PFSK-1 (cell line): ENCODE results near the gene NHLRC2.

ENCODE experiments used
- FOXP2 ChIP-seq: optimal IDR thresholded peaks from 2 replicates; pipeline ENCODE3; 2011; ENCODE audit warnings: borderline replicate concordance, control low read depth, inconsistent platforms; ENCODE audit not compliant: insufficient read depth; ENCODE audit errors: extremely low read length, extremely low read depth
- POLR2AphosphoS5 ChIP-seq: IDR thresholded peaks from 2 replicates; pipeline ENCODE4 v1.6.1; 2012; ENCODE audit warnings: low read depth, mild to moderate bottlenecking, control low read depth, low read length, moderate library complexity
- SIN3A ChIP-seq: IDR thresholded peaks from 2 replicates; pipeline ENCODE4 v1.6.1; 2012; ENCODE audit warnings: mild to moderate bottlenecking, low read length, moderate library complexity, borderline replicate concordance; ENCODE audit not compliant: insufficient read depth
- TAF1 ChIP-seq: IDR thresholded peaks from 2 replicates; pipeline ENCODE4 v1.6.1; 2012; ENCODE audit warnings: low read length, control low read depth, borderline replicate concordance; ENCODE audit not compliant: insufficient read depth
- TF ChIP-seq, protein P1 (sequence below), 2 experiments: IDR thresholded peaks; 2 replicates each; pipeline versions ENCODE4 v1.6.1 to v1.8.0; 2011 to 2012; ENCODE audit warnings: low read depth in 2 of 2, low read length in 2 of 2, control low read depth in 1 of 2, inconsistent platforms in 1 of 2, mild to moderate bottlenecking in 1 of 2, moderate library complexity in 1 of 2; ENCODE audit not compliant: insufficient read depth in 1 of 2

The NHLRC2 gene

GRCh38 chr10:113912582-113912981 lies 58.1 kb downstream of the NHLRC2 start:
- TF ChIP-seq SIN3A (no peak), FOXP2 (no peak), TAF1 (no peak), POLR2AphosphoS5 (no peak)
- TF ChIP-seq, protein P1, sequence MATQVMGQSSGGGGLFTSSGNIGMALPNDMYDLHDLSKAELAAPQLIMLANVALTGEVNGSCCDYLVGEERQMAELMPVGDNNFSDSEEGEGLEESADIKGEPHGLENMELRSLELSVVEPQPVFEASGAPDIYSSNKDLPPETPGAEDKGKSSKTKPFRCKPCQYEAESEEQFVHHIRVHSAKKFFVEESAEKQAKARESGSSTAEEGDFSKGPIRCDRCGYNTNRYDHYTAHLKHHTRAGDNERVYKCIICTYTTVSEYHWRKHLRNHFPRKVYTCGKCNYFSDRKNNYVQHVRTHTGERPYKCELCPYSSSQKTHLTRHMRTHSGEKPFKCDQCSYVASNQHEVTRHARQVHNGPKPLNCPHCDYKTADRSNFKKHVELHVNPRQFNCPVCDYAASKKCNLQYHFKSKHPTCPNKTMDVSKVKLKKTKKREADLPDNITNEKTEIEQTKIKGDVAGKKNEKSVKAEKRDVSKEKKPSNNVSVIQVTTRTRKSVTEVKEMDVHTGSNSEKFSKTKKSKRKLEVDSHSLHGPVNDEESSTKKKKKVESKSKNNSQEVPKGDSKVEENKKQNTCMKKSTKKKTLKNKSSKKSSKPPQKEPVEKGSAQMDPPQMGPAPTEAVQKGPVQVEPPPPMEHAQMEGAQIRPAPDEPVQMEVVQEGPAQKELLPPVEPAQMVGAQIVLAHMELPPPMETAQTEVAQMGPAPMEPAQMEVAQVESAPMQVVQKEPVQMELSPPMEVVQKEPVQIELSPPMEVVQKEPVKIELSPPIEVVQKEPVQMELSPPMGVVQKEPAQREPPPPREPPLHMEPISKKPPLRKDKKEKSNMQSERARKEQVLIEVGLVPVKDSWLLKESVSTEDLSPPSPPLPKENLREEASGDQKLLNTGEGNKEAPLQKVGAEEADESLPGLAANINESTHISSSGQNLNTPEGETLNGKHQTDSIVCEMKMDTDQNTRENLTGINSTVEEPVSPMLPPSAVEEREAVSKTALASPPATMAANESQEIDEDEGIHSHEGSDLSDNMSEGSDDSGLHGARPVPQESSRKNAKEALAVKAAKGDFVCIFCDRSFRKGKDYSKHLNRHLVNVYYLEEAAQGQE (IDR thresholded peaks at IDR 0.05; ENCODE audit: insufficient read depth in 1 of 2, low read depth in 2 of 2, low read length in 2 of 2), result no peak

DNA sequence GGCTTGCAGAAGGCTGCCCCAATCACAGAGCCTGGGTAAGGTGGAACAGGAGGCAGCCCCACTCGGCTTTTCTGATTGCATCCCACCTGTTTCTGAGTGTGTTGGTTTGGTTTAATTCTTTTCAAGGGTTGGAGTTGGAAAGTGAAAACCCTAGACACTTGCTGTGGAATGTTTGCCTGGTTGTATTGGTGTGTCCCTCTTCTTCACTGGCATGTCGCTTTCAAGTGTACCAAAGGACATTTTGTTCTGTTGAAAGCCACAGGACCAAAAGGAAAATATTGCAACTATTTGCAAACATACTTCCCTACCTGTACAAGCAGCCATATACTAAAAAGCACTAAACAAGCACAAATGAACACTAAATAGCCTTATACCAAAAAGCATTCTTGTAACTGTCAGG lies 60.5 kb downstream of the NHLRC2 start:
- TF ChIP-seq, protein P1 (IDR thresholded peaks at IDR 0.05; ENCODE audit: insufficient read depth in 1 of 2, low read depth in 2 of 2, low read length in 2 of 2), result no peak
- TF ChIP-seq TAF1, result no peak
- no peak for TF ChIP-seq FOXP2
- no peak for TF ChIP-seq POLR2AphosphoS5
- TF ChIP-seq SIN3A, result no peak

GRCh38 chr10:113915540-113915939 lies 61.1 kb downstream of the NHLRC2 start:
- no peak for TF ChIP-seq SIN3A
- no peak for TF ChIP-seq FOXP2
- TF ChIP-seq, protein P1 (IDR thresholded peaks at IDR 0.05; ENCODE audit: insufficient read depth in 1 of 2, low read depth in 2 of 2, low read length in 2 of 2), result no peak
- no peak for TF ChIP-seq POLR2AphosphoS5
- no peak for TF ChIP-seq TAF1

GRCh38 chr10:113916053-113916452 lies 61.6 kb downstream of the NHLRC2 start:
- no peak for TF ChIP-seq SIN3A
- TF ChIP-seq FOXP2, result no peak
- TF ChIP-seq TAF1, result no peak
- no peak for TF ChIP-seq POLR2AphosphoS5
- TF ChIP-seq, protein P1 (IDR thresholded peaks at IDR 0.05; ENCODE audit: insufficient read depth in 1 of 2, low read depth in 2 of 2, low read length in 2 of 2), result no peak

DNA sequence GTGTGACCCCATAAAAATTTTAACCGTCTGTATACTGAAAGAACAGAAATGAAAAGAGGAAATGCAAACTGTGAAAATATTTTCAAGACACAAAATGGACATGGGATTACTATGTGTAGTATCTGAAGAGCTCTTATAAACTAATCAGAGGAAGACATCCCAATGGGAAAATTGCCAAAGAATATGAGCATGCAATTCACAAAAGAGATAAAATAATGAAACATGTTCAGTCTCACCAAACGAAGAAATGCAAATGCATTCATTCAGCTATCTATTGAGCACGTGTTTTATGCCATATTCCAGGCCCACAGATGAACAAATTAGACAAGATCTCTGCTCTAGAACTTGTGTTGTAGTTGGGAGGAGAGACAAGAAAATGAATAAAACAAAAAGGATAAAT lies 63.2 kb downstream of the NHLRC2 start:
- no peak for TF ChIP-seq POLR2AphosphoS5
- no peak for TF ChIP-seq FOXP2
- TF ChIP-seq SIN3A, result no peak
- TF ChIP-seq TAF1, result no peak
- TF ChIP-seq, protein P1 (IDR thresholded peaks at IDR 0.05; ENCODE audit: insufficient read depth in 1 of 2, low read depth in 2 of 2, low read length in 2 of 2), result no peak
